ENCODE results near the gene OR7A10.
"Not testable (repeated sequence)": the region's sequence is repeated elsewhere in the genome, so short reads cannot be mapped to it uniquely, and the experiment has no call there.

OR7A10 gene

GRCh38 chr19:14792250-14792649 lies 56.5 kb downstream of the OR7A10 start:
- not testable (repeated sequence) for DNase-seq

Measured in suppressor macrophage treated with lipopolysaccharide for 1 hour (primary cell).